ENCODE data around the gene EFHC2.

DNA sequence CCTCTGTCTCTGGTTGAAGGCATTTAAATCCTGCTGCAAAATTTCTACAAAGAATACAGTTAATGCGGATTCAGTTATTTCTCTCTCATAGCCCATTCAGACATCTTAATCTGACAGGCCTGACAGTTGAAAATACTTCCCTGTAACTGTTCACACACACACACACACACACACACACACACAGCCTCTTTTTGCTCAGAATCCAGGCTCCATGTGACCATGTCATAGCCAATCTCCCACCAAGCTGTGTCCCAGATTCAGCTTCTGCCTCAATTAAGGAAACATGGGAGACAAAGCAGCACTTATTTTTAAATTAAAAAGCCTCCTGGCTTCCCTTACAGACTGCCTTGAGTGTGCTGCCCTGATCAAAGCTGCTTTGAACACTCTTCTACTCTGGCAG, 49.3 kb upstream of the EFHC2 start:
- TF ChIP-seq EZH2phosphoT487 (IDR thresholded peaks at IDR 0.05; ENCODE audit: borderline replicate concordance, low read depth) (no peak), SMC3 (IDR thresholded peaks at IDR 0.05; ENCODE audit: low read depth, low read length) (no peak), POLR2AphosphoS5 (IDR thresholded peaks at IDR 0.05; ENCODE audit: low read depth, low read length) (no peak), CTCF (IDR thresholded peaks at IDR 0.05) (no peak), MXI1 (IDR thresholded peaks at IDR 0.05; ENCODE audit: low read depth, low read length) (no peak), SIN3A (IDR thresholded peaks at IDR 0.05; ENCODE audit: borderline replicate concordance, low read depth, low read length) (no peak), FOXM1 (IDR thresholded peaks at IDR 0.05; ENCODE audit: low read depth) (no peak), NFIC (IDR thresholded peaks at IDR 0.05; ENCODE audit: borderline replicate concordance) (no peak)

All from SK-N-SH (cell line).